HG02571 (cell line): ENCODE results near the gene ZNF30.
"Not testable (repeated sequence)": the region's sequence is repeated elsewhere in the genome, so short reads cannot be mapped to it uniquely, and the experiment has no call there.

ENCODE experiments used
- ATAC-seq: cut with Tn5 transposase; IDR thresholded peaks from one replicate; pipeline ENCODE4 v1.9.1; 2021; ENCODE audit warnings: mild to moderate bottlenecking, moderate library complexity; ENCODE audit not compliant: unreplicated experiment

Gene ZNF30

DNA sequence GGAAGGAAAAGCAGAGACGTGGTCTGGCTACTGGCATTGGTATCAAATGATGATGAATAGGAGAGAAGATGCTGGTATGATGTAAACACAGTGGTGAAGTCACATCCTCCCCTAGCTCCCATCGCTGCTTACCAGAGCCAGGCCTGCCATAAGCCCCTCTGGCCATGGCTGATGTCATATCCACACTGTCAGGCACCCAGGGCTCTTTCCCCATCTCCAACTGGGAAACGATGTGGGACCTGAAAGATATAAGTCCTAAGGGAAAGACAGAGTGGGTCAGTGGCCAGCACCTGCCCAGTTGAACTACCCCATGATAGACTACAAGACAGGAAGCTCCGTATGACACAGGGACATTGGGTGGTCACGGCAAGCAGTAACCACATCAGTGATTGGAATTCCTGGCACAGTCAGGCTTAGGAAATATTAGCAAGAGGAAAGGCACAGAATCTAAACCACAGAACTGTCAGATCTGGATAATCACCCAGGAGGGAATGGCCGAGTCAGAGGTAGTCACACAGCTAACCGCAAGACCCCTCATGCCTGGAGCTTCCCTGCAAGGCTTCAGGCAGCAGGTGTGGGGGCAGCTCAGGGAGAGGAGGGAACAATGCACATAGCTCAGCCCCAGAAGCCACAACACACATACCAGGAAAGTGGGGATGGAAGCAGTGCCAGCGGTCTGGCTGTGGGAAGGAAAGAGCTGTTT, 33.6 kb downstream of the ZNF30 start:
- no peak for ATAC-seq

DNA sequence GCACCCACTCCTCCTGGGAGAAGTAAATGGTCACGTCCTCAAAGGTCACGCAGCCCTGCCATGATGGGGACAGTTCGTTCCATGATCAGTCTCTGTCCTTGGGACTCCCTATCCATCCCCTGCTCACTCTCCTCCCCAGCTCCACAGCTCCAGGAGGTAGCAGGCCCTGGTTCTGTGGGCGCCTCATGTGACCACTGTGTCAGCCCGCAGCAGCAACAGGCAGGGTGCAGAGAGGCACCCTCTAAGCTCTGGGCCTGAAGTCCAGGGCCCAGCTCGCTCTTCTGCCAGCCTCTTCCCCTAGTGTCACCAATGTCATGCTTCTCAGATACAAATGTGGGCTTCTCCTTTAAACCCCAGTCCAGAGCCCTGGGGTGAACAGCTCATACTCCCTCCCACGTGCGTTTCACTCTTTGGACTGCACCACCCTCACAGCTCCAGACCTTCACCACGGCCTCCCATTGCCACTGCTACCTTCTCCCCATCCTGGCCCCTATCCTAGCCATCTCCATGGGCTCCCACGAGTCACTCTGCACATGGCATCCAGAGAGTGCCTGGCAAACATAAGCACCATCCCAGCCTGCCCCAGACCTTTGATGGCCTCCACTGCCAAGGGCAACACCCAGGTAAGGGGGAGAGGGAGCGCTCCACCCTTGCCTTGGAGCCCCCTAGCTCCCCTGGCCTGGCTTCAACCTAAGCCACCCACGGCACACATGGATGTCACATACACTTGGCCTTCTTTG, 34.4 kb downstream of the ZNF30 start:
- ATAC-seq: no peak

DNA sequence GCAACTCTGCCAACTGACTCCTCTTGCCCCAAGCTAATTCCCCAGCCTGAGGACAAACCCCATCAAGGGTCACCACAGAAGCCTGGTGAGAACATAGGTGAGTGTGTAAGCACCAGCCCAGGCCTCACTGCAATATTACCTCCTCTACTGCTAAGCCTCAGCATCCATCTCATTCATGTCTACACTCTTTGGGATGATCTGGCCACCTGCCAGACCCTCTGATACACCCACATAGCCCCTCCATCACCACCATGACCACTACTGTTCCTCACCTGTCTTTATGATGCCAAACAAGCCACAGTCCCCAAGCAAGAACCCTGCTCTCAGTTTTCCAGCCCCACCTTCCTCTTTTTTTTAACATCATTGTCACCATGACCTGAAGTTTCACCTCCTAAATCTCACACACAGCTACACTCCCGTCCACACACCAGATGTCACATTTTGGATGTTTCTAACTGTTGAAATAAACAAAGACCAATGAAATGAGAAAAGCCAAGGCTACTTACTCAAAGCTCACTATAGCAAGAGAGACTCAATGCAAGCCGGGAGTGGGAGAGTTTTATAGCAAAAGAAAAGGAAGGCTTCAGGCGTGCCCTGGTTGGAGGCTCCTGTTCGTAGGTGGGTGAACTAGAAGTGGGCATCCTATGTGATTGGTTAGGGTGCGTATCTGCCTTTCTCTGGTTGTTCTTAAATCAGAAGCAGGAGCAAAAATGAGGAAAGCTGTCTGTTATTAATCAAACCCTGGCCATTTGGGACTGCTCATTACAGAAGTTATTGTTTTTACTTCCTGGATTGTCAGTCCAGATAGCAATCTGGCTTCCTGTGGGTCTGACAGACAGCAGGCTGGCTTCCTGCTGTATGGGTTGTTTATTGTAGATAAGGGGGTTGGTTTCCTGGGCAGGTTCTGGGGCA, 35.3 kb downstream of the ZNF30 start:
- no peak for ATAC-seq

DNA sequence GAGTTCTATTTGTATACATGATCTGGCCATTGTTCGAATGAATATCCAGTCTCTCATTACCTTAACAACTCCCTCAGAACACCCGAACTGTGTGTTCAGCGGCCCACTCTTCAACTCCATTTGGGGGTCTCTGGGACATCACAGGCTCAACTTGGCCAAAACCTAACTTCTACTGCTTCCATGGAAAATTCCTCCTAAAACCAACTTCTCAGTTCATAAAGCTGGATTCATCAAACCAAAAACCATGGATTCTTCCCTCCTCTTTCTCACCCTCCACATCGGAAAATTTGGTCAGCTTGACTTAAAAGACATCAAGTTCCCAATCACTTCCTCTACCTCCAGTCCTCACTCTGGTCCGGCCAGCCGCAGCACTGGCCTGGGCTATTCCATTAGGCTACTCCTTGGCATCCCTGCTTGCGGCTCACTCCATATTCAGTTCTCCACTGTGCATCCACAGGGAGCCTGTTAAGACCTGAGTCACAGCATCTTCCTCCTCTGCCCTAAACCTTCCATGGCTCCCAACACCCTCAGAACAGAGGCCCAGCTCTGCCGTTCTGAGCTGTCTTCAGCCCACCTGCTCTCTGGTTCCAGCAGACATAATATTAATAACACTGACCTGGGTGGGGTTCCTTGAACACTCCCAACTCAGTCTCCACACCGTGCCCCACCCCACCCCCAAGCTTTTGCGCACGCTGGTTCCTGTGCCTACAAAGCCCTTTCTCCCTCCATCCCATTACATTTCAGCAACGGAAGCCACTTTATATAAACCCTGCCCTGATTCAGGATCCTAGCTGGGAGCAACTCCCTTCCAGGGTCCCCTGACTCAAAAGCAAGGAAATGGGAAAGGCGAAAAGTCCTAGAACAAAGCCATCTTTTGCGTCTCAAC, 36.2 kb downstream of the ZNF30 start:
- no peak for ATAC-seq

DNA sequence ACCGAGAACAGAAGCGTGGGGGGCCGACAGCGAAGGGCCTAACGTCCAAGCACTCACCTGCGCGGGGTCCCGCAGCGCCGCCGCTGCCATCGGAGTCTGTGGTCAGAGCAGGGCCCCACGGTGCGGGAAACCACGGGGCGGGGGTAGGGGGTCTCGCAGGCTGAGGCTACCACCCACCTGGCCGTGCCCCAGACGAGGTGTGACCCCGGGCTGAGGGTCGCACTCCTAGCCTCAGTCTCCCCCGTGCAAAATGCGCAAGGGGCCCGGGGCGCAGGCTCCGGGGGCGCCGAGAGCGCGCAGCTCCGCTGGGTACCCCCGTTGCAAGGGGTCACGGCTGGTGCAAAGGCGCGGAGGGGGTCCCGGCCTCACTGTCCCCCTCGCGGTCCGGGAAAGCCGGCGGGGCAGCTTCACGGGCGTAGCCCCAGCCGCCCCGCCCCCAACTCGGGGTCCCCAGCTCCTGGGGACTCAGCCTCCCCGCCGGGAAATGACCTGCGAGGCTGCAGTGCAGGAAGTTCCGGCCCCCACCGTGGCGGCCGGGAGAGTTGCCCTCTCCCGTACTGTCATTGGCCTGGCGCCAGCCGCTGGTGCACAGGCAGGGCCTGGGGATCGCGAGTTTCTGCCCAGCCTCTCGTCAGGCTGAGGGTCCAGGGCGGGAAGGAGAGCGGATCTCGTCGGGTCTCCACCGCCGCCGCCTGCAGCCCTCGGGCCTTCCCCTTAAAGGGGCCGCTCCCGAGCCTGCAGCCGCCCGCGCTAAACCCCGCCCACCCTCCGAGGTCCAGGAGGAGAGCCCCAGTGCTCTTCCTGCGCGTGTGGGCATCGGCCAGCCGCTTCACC, 37.1 kb downstream of the ZNF30 start, which contains the start of gene ZNF792:
Gene ZNF792 (minus strand): TSS at position 657 of the 834 bp plus-strand sequence. CDS start 567 bp downstream, at position 90.
- ATAC-seq: no peak

DNA sequence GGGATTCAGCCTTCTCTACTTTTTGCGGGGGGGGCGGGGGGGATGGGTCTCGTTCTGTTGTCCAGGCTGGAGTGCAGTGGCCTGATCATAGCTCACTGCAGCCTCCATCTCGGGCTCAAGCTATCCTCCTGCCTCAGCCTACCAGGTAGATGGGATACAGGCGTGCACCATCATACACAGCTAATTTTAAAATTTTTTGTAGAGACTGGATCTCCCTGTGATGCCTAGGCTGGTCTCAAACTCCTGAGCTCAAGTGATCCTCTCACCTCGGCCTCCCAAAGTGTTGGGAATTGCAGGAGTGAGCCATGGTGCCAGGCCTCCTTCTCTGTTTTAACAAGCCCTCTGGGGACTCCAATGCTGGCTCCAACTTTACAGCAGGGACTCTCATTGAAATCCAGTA, 37.9 kb downstream of the ZNF30 start:
- ATAC-seq: no peak

DNA sequence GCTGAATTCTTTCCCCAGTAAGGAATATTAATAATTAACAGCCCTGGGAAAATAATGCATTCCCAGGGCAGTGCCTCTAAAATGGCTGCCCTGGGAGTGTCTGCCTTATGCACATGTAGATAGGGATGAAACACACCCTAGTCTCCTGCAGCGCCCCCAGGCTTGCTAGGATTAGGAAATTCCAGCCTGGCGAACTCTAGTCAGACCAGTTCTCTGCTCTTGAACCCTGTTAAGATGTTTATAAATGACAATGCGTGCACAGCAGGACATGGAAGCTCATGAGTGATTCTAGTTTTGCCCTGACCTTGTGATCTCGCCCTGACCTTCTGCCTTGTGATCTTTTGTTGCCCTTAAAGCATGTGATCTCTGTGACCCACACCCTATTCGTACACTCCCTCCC, 38.8 kb downstream of the ZNF30 start:
- ATAC-seq: not testable (repeated sequence)

DNA sequence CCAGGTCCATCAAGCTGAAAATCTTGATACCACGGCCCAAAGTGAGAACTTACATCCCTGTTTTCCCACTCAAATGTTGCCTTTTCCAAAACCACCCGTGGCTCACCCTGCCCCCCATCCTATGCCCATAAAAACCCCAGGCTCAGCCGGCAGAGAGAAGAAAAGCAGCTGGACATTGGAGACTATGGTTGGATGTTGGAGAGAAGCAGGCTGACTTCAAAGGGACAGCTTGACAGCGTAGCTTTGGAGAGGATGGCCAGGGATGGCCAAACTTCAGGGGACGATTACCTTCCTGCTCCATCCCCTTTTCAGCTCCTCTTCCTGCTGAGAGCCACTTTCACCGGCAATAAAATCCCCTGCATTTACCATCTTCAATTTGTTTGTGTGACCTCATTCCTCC, 40.8 kb downstream of the ZNF30 start:
- no peak for ATAC-seq

DNA sequence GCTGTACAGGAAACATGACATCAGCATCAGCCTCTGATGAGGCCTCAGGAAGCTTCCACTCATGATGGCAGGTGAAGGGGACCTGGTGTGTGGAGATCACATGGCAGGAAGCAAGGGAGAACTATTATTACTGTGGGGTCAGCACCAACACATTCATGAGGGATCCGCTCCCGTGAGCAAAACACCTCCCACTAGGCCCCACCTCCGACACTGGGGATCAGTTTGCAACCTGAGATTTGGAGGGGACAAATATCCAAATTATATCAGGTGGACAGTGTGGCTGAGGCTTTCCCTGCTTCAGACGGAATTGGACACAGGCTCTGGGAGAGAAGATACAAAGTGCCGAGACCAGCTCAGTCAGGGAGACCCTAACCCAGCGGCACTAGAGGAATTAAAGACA, 43.0 kb downstream of the ZNF30 start:
- ATAC-seq: no peak

DNA sequence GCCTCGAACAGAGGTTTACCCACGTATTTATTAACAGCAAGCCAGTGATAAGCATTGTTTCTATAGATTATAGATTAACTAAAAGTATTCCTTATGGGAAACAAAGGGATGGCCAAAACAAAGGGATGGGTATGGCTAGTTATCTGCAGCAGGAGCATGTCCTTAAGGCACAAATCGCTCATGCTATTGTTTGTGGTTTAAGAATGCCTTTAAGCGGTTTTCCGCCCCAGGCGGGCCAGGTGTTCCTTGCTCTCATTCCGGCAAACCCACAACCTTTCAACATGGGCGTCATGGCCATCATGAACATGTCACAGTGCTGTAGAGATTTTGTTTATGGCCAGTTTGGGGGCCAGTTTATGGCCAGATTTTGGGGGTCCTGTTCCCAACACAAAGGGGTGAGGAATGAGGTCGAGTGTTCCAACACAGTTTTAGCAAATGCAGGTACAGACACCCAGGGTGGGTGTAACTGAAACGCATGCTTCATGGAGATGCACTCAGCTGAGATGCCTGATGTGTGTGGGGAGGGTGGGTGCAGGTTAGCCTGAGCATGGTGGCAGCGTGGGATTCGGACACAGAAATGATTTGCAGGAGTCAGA, 43.6 kb downstream of the ZNF30 start:
- not testable (repeated sequence) for ATAC-seq

DNA sequence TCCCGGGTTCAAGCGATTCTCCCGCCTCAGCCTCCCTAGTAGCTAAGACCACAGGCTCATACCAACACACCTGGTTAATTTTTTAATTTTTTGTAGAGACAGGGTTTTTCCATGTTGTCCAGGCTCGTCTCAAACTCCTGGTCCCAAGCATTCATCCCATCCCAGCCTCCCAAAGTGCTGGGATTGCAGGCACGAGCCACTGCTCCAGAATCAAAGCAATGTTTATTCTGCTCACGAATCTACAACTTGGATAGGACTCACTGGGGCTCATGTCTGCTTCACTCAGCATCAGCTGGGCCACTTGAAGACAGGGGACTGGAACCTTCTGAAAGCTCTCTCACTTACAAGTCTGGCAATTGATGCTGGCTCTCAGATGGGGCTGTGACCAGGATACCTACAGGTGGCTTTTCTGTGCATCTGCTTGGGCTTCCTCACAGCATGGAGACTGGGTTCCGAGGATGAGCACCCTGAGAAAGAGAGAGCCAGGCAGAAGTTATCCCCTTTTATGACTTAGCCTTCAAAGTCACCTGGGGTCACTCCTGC, 45.5 kb downstream of the ZNF30 start:
- ATAC-seq: no peak

DNA sequence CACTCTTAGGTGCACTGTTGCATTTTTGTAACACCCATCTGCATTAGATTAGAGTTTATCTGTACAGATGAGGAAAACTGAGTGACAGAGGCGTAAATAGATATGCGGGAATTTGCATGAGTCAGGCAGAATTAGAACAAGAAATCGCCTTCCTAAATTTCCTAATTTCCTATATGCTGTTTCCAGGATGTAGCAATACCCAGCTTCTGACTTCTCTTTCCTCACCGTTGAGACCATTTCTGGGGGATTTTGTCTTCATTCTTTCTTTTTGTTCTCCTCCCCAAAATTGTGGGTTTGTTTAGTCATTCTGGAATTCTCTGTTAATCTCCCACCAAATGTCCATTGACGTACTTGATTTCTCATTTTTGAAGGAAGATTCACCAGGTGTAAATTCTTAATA, 47.9 kb downstream of the ZNF30 start:
- ATAC-seq: no peak

DNA sequence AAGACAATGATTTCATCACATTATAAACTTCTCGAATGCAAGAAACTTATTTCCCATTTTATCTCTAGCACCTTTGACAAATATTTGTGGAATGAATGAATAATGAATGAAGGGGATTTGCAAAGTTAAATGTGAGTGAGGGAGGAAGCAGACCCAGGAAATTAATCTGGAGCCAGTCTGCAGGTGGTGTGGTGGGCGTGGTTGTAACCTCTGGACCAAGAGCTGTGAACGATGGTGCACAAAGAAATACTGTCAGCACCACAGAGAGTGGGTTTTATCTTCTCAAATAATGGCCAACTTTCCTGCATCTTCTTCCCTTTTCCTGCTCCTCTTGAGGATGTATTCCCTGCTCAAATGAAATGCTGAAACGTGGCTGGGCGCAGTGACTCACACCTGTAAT, 48.4 kb downstream of the ZNF30 start:
- no peak for ATAC-seq

DNA sequence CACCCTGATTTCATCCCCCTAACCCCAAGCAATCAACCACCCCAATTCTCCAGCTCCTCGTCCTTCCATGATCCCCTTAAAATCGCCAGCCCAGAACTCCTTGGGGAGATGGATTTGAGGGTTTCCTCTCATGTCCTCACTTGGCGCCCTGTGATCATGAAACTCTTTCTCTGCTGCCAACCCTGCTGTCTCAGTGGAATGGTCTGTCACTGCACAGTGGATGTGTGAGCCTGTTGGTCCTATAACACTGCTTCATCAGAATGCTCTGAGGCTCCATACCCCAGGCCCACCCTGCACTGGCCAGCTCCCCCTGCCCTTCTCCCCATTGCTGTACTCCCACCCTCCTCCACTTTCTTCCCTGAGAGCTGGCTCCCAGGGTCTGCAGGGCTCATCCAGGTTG, 49.9 kb downstream of the ZNF30 start:
- ATAC-seq: no peak

DNA sequence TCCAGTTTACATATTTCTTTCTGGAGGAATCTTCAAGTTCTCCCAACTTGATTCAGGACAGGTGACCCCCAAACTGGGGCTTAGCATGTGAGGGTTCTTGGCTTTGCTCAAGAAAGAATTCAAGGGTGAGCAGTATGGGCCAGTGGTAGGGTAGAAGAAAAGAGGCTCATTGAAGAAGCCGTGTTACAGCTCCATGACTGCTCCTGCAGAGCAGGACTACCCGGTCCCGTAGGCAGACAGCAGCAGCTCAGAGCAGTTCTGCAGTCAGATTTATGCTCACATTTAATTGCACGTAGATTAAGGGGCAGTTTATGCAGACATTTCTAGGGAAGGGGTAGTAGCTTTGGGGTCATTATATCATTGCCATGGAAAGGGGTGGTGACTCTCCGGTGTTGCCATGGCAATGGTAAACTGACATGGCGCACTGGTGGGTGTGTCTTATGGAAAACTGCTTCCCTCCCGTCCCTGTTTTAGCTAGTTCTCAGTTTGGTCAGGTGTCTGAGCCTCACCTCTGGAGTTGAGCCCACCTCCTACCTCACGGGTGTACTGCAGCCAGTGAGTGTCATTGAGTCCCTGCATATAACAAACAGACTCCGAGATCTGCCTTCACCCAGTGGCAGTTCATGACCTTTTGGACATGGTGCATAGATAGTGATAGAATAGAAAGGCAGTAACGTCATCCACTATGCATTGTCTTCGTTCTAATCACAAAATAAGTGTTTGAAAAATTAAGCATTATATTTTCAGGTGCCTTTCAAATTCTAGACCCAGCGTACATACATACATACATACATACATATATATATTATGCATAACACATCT, 53.3 kb downstream of the ZNF30 start:
- ATAC-seq: no peak

DNA sequence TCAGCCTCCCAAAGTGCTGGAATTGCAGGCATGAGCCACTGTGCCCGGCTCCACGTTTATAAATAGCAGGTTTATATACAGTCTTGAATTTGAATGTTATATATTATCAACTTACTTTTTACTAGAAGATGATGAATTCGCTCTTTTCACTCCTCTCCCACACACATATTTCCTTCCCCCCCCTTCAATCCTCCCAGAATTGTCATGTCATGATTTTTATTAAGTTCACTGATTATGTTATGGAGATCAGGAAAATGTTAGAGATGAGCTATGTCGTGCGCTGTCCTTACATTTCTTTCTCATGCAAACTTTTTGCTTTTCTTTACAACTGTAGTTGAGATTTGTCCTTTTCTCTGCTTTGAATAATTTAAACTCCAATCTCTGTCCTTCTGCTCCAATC, 55.6 kb downstream of the ZNF30 start:
- ATAC-seq: no peak

DNA sequence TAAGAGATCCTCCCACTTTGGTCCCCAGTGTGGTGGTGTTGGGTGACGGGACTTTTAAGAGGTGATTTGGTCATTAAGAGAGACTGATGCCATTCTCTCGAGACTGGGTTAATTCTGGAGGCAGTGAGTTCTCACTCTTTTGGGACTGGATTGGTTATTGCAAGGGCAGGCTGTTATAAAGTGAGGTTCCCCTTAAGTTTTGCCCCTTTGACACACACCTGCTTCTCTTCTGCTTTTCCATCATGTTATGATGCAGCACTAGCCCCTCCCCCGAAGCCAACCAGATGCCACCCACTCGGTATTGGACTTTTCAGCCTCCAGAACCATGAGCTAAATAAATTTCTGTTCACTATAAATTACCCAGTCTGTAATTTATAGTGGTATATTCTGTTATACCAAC, 57.1 kb downstream of the ZNF30 start:
- ATAC-seq: no peak

DNA sequence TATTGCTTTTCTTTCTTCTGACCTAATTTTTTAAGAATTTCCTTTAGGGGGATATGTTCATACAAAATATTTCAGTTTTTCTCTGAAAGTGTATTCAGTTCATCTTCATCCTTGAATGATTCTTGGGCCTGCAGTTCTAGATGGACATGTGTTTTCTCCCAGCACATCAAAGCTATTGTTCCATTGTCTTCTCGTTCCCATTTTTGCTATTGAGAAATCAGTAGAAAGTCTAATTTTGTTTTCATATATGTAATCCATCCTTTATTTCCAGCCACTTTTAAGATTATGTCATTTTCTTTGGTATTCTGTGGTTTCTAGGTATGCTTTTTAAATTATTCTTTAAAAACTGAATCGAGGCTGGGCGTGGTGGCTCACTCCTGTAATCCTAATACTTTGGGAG, 57.6 kb downstream of the ZNF30 start:
- ATAC-seq: no peak
